ENCODE measurements around the gene LRSAM1.

DNA sequence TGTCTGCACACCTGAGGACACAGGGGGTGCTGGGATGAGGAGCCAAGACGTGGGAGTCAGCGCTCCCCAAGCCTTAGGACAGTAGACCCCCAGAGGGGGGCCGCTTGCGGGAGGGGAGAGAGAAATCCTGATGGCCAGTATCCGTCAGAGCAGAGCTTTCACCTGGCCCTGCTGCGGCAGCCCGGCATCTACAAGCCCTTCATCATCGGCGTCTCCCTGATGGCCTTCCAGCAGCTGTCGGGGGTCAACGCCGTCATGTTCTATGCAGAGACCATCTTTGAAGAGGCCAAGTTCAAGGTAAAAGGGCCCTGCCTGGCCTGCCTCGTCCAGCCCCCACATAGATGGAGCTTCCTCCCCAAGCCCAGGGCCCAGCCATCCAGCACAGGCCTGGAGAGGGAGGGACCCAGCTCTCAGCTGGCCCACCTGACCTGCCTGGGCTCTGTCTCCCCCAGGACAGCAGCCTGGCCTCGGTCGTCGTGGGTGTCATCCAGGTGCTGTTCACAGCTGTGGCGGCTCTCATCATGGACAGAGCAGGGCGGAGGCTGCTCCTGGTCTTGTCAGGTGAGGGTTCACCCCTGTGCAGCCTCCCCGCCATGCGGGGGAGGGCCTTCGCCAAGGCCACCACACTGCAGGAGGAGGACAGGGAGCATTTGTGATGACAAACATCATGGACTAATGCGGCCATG, 47.7 kb upstream of the LRSAM1 start:
- no peak for TF ChIP-seq CTCF (IDR thresholded peaks at IDR 0.05; ENCODE audit: low read depth, low read length)
- no peak for TF ChIP-seq EZH2phosphoT487 (IDR thresholded peaks at IDR 0.05; ENCODE audit: low read depth)
